Glutamatergic neuron (in vitro differentiated cells): ENCODE results near the gene PTPN11. TPM values are rescaled to one million over a fixed set of nuclear protein-coding genes. Genes with fewer than 3 reads are reported as not detected.

ENCODE experiments used
- DNase-seq: peaks from one replicate; pipeline ENCODE4 v3.0.0; 2022
- H3K27ac Mint-ChIP-seq: one replicate; pipeline ENCODE4 v1.8.0; 2020; ENCODE audit warnings: mild to moderate bottlenecking, mixed read lengths, inconsistent platforms; ENCODE audit not compliant: unreplicated experiment
- H3K27me3 Mint-ChIP-seq: one replicate; pipeline ENCODE4 v1.8.0; 2020; ENCODE audit warnings: mild to moderate bottlenecking, moderate library complexity, mixed read lengths, inconsistent platforms; ENCODE audit not compliant: unreplicated experiment
- H3K36me3 Mint-ChIP-seq: one replicate; pipeline ENCODE4 v1.8.0; 2020; ENCODE audit warnings: mild to moderate bottlenecking, mixed read lengths, inconsistent platforms; ENCODE audit not compliant: unreplicated experiment
- H3K4me1 Mint-ChIP-seq: one replicate; pipeline ENCODE4 v1.8.0; 2020; ENCODE audit warnings: mild to moderate bottlenecking, low read depth, mixed read lengths, inconsistent platforms; ENCODE audit not compliant: unreplicated experiment
- H3K4me3 Mint-ChIP-seq: one replicate; pipeline ENCODE4 v1.8.0; 2020; ENCODE audit warnings: mild to moderate bottlenecking, mixed read lengths, inconsistent platforms; ENCODE audit not compliant: unreplicated experiment
- H3K9me3 Mint-ChIP-seq: one replicate; pipeline ENCODE4 v1.8.0; 2020; ENCODE audit warnings: mild to moderate bottlenecking, moderate library complexity, mixed read lengths, inconsistent platforms; ENCODE audit not compliant: unreplicated experiment
- CTCF ChIP-seq: fragments of 200-600 bp; sonication (generic); IDR thresholded peaks from one replicate; pipeline ENCODE4 v1.5.0; 2021; ENCODE audit not compliant: partially characterized antibody, unreplicated experiment
- total RNA-seq: library from RNA; stranded (reverse); fragmentation: NEBNext Ultra II Directional; extraction: Animal tissue kit (Norgen Biotek cat#: 25700); gene quantifications from one replicate; pipeline ENCODE4 v1.2.1, GENCODE V29; 2021; ENCODE audit not compliant: unreplicated experiment

PTPN11 gene
- total RNA-seq, 1 donor from 2014 or later = 68.7 TPM

GRCh38 chr12:112420740-112421139 is 2.0 kb downstream of the PTPN11 start:
- Mint-ChIP-seq H3K27ac (no peak overlapping the region), H3K4me1 (peaks cover 2% of the 10 kb centered on the region)

GRCh38 chr12:112421363-112421762 is 2.6 kb downstream of the PTPN11 start:
- no peak for TF ChIP-seq CTCF
- DNase-seq = no peak
- Mint-ChIP-seq H3K4me3 (no peak overlapping the region), H3K27me3 (peaks cover 2% of the 10 kb centered on the region), H3K36me3 (no peaks in the 10 kb centered on the region), H3K27ac (no peak overlapping the region), H3K4me1 (peaks cover 2% of the 10 kb centered on the region), H3K9me3 (no peaks in the 10 kb centered on the region)

More at GRCh38 chr12:112420740-112421139, 2.0 kb downstream of the PTPN11 start:
- H3K4me3 Mint-ChIP-seq = peak overlapping the region; percentile 25
- no peak for DNase-seq
- no peaks in the 10 kb centered on the region for H3K9me3 Mint-ChIP-seq
- no peaks in the 10 kb centered on the region for H3K36me3 Mint-ChIP-seq
- no peak for TF ChIP-seq CTCF
- peaks cover 2% of the 10 kb centered on the region for H3K27me3 Mint-ChIP-seq

DNA sequence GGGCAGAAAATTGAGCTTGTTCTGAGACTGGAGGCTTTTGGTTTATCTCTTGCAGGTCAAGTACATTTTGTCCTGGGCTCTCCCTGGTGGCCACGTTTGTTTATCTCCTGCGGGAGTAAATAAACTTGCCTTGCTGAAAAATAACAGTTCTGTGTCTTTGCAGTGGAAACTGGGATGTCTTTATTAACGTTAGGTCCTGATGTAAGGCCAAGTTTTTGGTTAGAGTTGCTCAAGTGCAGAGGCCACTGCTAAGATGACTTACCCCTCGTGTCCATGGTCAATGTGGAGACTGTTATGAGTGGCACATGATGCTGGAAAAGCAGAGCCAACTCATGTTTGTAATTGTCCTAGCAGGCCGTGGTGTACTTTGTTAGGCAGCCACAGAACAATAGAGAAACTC is 3.8 kb downstream of the PTPN11 start:
- Mint-ChIP-seq H3K27me3 (peaks cover 2% of the 10 kb centered on the region), H3K4me3 (no peak overlapping the region), H3K27ac (no peak overlapping the region), H3K4me1 (peaks cover 2% of the 10 kb centered on the region), H3K36me3 (no peaks in the 10 kb centered on the region), H3K9me3 (no peaks in the 10 kb centered on the region)
- DNase-seq = no peak
- no peak for TF ChIP-seq CTCF

DNA sequence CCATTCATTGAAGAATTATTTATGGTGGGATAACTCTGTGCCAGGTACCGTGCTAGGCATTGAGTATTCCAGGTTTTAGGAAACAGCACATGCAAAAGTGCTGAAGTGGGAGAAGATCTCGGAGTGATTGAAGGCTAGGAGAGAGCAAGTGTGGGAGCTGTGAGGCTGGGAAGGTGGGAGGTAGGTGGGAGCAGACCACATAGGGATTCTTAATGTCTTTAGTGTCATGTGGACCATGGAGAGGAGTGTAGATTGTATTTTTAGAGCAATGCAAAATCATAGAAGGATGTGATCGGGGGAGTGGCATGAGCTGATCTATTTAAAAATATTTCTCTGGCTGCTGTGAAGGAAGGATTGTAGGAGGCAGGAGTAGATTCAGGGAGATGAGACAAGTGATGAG is 5.4 kb downstream of the PTPN11 start:
- DNase-seq = no peak
- H3K4me1 Mint-ChIP-seq = no peaks in the 10 kb centered on the region
- H3K36me3 Mint-ChIP-seq = no peaks in the 10 kb centered on the region
- H3K27me3 Mint-ChIP-seq = peaks cover 2% of the 10 kb centered on the region
- no peaks in the 10 kb centered on the region for H3K9me3 Mint-ChIP-seq
- H3K4me3 Mint-ChIP-seq = no peak overlapping the region
- no peak for TF ChIP-seq CTCF
- H3K27ac Mint-ChIP-seq = no peak overlapping the region

DNA sequence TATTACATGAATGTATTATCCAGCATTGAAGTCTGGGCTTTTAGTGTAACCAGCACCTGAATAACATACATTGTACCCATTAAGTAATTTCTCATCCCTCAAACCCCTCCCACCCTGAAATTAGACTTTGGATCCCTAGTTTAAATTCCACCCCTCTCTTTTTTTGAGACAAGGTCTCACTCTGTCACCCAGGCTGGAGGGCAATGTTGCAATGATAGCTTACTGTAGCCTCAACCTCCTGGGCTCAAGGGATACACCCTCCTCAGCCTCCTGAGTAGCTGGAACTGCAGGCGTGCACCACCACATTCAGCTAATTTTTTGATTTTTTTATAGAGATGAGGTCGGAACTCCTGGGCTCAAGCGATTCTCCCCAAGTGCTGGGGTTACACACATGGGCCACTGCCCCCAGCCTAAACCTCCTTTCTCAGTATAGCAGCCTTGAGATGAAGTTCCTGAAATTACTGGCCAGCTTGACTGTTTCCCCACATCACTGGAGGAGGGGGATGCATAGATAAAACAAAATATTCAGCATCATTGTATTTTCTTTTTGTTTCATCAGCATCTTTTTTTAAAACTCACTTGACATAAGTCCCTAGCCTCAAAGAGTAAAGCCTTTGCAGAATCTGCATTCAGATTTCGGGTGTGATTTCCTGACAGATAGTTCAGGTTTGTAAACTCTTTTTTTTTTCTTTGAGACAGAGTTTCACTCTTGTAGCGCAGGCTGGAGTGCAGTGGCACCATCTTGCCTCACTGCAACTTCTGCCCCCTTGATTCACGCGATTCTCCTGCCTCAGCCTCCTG is 7.0 kb downstream of the PTPN11 start:
- Mint-ChIP-seq H3K36me3 (no peaks in the 10 kb centered on the region), H3K4me1 (no peaks in the 10 kb centered on the region), H3K27me3 (peaks cover 2% of the 10 kb centered on the region), H3K27ac (no peak overlapping the region), H3K4me3 (no peak overlapping the region), H3K9me3 (no peaks in the 10 kb centered on the region)
- no peak for TF ChIP-seq CTCF
- DNase-seq = no peak
